Retinal pigment epithelial cell (primary cell): ENCODE results near the gene RTP3.
A peak's percentile ranks its signal among the peaks of the same experiment; 100 is the strongest.

Source experiments
- DNase-seq: peaks from one replicate; pipeline ENCODE4 v3.0.0-alpha.2; 2010; ENCODE audit warnings: low read depth
- H3K4me3 ChIP-seq: 2 replicates; pipeline ENCODE4 v1.5.1; 2011; ENCODE audit warnings: mild to moderate bottlenecking, low read length, control low read depth, moderate library complexity
- CTCF ChIP-seq: conservative IDR thresholded peaks from 2 replicates; pipeline ENCODE4 v1.5.1; 2011; ENCODE audit warnings: low read depth, low read length, control low read depth, inconsistent platforms

Gene RTP3

GRCh38 chr3:46538803-46539442 lies 41.1 kb downstream of the RTP3 start:
- no peak for TF ChIP-seq CTCF
- DNase-seq, result no peak
- H3K4me3 ChIP-seq, result no peak overlapping the region

DNA sequence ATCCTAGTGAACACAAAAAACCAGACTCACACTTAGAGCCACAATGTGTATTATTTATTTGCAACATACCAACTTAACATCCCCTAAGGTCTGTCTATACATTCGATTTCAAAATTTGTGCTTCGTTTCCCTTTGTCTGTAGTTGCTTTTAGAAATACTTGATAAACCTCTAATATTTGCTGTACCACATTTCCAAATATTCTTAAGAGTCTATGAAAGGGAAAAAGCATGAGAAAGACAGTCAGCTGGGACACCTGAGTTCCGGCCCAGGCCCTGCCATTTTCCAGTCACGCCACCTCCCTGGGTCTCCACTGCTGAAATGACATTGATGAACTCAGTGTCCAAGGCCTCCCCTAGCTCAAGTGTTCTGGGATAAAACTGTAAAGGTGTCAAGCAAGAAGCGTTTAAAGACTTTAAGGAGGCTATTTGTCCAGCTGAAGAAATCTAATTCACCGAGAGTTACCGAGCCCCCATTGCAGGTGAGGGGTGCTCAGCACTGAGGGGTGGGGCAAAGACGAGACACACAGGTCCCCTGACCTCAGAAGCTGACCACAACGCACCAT lies 41.7 kb downstream of the RTP3 start:
- H3K4me3 ChIP-seq, result no peak overlapping the region
- no peak for DNase-seq
- TF ChIP-seq CTCF, result no peak

DNA sequence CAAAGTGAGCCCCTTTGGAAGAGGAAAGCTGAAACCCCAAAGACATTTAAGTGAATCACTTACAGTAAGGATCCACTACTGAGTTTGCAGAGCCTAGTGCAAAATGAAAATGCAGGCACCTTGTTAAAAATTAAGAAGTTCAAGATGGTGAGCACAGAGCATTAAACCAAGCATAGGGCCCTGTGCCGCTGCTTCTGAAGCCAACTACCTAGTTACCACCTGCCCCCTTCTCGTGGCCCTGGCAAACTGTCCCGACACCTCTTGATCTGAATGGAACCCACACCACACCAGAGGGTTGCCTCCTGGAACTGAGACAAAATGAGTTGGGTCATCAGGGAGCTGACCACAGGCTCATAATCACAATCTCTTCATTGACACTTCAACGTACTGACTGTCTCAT lies 42.8 kb downstream of the RTP3 start:
- no peak overlapping the region for H3K4me3 ChIP-seq
- no peak for TF ChIP-seq CTCF
- DNase-seq, result no peak

DNA sequence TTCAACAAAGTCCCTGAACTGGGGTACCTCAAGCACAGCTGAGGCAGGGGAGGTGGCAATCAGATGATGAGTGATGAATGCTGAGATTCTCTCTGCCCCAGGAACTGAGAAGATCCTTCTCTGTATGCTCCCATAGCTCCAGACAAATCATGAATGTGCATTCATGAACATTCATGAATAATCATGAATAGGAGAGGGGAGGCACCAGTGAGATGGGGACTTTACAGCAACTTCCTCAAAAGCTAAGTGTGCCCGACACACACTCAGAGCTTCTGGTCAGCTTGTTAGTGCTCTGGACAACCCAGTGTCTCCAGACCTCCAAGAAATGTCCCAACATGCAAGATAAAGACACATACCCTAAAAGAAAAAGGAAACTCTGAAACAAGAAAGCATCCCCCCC lies 44.1 kb downstream of the RTP3 start:
- H3K4me3 ChIP-seq, result no peak overlapping the region
- no peak for TF ChIP-seq CTCF
- no peak for DNase-seq

GRCh38 chr3:46542344-46542743 lies 44.6 kb downstream of the RTP3 start:
- TF ChIP-seq CTCF, result no peak

DNA sequence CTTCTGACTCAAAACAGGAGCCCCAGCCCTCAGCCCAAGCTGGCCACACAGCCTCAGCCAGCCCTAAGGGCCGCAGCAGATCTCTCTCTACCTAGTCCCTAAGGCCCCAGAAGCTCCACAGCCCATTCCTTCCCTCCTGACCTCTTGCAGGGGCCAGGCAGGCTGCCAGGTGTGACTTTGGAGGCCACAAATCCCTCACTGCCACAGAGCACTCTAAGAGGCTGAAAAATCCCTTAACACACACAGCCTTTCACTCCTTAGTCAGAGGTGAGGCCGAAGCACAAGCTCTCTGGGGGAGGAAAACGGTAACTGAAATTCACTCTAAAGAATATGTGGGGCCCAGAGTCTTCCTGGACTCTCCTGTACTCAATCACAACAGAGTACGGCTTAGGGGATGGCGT lies 45.0 kb downstream of the RTP3 start:
- peak; percentile 61 for DNase-seq
- TF ChIP-seq CTCF, result no peak
- H3K4me3 ChIP-seq, result no peak overlapping the region

More at GRCh38 chr3:46542344-46542743, 44.6 kb downstream of the RTP3 start:
- no peak for DNase-seq
- H3K4me3 ChIP-seq, result no peak overlapping the region
